HG03097 (cell line): ENCODE measurements around the gene IBTK.
"Not testable (repeated sequence)": the region's sequence is repeated elsewhere in the genome, so short reads cannot be mapped to it uniquely, and the experiment has no call there.

ENCODE experiments used
- ATAC-seq: cut with Tn5 transposase; IDR thresholded peaks from one replicate; pipeline ENCODE4 v1.9.1; 2021; ENCODE audit not compliant: unreplicated experiment, low FRiP score

The IBTK gene

DNA sequence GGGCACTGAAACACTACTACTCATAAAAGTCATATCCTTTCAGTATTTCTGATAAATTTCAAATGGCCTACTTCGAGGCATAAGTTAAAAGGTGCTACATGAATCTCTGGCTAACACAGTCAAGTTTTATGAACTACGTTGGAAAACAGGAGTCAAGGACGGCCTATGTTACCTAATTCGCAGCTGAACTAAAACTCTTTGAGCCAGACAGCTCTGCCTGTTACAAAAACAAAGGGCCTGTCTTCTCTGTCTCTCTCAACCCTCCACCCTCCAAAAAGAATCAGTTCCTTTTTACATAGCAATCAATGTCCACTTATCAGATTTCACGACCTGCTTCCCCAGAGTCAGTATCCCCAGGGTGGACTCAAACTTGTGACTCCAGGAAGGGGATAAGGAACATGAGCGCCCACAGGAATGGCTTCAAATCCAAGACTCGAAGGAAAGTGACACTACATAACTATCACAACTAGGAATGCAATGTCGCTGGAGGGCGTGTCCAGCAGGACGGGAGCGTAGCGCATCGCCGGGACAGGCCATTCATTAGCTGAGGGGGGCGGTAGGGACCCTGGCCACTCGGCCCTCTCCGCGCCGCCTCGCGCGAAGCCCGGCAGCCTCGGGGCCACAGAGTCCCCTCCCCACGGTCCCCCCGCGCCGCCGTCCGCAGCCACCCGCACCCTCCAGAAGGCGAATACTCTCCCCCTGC, 591 bp downstream of the IBTK start:
- peak; percentile 39 for ATAC-seq

DNA sequence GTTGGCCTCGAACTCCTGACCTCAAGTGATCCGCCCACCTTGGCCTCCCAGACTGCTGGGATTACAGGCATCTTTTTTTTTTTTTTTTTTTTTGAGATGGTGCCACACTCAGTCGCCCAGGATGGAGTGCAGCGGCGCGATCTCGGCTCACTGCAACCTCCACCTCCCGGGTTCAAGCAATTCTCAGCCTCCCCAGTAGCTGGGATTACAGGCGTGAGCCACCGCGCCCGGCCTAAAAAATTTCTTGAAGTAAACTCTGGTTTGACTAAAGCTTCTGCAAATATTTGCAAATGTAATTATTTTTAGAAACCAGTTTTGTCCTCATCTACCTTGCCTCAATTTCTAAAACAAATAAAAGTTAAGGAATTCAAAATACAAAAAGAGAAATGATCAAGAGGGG, 1.2 kb downstream of the IBTK start:
- ATAC-seq = no peak

DNA sequence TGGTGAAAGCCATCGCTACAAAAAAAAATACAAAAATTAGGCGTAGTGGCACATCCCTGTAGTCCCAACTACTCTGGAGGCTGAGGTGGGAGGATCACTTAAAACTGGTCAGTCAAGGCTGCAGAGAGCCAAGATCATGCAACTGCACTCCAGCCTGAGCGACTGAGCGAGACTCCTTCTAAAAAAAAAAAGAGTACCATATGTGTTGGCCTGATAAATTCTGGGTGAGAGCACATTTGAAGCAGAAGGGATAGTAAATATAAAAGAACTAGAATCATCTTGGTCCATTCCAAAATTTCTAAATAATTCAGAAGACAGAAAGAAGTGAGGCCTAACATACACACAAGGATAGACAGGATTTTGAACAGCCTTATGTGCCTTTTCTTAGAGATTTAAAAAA, 2.2 kb downstream of the IBTK start:
- ATAC-seq = no peak

DNA sequence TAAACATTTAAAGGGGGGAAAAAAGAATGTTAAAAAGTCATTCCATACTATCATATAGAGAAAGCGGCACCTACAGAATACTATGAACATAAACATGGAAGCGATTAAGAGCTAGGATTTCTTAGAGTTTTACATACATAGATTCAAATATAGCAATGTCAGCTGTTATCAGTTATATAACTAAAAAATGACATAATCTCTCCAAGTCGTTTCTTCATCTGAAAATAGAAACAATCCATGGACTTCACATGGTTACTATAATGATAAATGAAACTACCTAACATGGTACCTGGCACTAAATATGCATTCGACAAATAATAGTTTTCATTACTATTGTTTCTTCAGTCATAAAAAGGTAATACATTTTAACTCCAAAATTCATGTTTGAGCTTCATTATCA, 3.7 kb downstream of the IBTK start:
- ATAC-seq = no peak

DNA sequence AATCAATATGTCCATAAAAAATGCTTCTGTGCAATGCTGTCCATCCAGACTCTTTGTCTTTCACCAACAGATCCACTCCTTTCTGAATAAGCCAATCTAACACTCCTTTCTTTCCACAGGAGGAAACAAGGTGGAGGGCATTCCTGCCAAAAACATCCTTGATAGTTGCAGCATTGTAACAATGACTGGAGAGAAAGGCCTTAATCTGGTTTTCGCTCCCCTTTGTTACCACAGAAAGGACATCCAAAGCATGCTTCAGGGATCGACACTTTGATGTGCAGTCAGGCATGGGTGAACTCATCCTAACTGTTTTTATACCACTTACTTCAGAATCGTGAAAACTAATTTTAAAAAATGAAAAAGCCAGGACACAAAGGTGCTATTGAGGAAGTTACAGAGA, 7.4 kb downstream of the IBTK start:
- ATAC-seq = no peak

DNA sequence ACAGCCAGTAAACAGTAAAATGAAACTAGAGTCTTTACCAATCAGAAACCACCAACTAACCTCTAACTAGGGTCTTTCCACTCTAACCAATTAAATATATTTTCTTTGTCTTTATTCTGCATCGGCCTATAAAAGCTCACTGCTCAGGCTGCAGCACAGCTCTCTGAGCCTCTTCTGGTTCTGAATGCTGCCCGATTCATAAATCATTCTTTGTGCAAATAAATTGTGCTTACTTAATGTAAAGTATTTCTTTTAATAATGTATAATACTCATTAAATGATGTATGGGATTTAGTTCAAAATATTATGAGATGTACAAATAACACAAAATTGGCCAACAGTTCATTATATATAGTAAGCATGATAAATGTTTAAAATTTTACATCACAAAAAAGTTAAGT, 7.9 kb downstream of the IBTK start:
- ATAC-seq = no peak

DNA sequence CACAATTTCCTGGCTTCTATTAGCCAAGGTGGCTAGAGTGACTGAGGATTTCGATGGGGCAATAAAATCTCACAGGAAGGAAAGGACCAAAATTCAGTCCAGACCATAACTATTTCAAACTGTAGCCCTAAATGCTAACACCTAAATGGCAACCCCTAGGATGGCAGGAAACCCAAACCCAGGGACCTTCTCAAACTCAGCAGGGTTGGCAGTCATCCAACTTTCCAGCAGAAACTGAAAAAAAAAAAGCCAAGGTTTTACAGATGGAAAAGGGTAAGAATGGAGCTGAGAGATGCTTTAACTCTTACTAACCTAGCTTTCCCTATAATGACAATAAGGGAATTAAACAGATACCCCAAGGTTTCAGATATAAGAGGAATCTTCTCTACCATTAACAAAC, 10.5 kb downstream of the IBTK start:
- no peak for ATAC-seq

DNA sequence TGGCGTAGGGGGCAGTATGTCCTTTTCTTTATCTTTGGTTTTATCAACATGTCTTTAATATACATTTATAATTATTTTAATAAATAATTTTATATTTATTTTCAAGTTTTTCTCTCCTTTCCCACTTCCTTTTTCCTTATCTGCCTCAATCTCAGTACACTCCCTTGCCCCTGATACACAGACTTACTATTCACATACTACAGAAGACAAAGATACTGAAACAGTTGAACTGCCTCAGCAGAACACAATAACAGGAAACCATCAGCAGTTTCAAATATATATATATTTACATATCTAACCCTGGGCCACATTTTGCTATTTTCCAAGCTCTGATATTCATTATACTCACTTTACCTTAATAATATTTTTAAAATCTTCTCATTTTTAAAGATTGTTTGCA, 19.8 kb downstream of the IBTK start:
- ATAC-seq = peak; percentile 90

DNA sequence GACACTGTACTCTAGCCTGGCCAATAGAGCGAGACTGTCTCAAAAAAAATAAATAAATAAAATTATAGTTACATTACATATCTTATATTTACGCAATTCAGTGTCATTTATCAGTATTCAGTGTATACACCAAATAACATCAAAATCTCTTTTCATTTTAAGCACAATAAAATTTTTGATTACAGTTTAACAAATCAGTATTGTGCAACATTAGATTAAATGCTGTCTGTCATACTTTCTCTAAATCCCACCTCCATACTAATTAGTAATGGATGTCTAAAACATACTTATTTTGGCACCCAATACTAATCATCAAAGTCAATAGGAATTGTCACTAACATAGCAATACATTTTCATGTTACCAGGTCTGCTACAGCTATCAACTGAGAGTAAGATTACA, 27.4 kb downstream of the IBTK start:
- no peak for ATAC-seq

DNA sequence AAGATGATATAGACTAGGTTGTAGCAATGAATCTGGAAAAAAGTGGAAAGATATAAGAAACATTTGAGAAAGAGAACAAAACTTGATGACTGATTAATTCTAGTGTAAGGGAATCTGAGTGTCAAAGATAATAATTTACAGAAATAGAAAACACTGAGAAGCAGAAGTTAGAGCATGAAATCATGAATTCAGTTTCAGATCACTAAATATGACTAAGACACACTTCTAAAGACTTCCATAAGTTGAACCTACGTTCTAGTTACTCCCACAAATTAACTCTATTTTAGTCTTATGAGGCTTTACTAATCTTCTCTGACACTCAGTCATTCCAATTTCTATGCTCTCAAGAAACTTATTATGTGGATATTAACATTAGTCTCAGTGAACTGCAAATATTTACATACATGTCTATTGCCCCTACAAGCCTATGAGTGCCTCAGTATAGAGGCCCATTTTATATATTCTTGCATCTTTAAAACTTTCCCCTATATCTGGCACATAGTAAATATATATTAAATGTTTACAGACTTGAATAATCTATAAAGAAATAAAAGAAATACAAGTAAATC, 30.4 kb downstream of the IBTK start:
- peak; percentile 91 for ATAC-seq

DNA sequence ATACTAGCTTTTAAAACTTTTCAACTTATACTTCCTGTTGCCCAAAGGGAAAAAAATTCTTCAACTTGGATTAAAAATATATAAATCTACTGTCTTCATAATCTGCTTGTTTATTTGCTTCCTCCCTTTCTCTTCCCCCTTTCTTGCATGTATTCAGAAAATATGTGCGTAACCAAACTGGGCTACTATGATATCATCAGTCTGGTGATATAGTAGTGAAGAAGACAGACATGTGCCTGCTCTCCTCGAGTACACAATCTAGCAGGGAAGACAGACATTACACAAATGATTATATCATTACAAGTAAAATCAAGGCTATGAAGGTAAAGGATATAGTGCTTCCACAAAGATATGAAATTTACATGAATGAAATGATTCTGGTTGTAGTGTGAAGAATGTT, 31.0 kb downstream of the IBTK start:
- ATAC-seq = peak; percentile 22

DNA sequence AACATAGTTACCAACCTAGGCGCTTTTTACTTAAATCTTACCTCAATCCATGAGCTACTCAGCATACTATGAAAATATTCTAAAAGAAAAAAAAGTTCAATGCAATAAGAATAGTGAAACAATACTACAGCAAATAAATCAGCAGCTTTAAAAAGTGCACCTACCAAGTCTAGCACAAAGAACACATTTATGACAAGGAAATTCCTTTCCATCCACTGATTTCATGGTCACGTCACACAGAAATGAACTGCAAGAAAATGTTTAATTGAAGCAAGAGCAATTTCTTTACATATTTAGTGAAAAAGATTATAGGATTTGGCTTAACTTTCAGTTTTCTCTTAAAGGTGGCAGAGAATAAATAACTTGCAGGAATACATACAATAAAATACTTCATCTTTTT, 36.2 kb downstream of the IBTK start:
- ATAC-seq = no peak

DNA sequence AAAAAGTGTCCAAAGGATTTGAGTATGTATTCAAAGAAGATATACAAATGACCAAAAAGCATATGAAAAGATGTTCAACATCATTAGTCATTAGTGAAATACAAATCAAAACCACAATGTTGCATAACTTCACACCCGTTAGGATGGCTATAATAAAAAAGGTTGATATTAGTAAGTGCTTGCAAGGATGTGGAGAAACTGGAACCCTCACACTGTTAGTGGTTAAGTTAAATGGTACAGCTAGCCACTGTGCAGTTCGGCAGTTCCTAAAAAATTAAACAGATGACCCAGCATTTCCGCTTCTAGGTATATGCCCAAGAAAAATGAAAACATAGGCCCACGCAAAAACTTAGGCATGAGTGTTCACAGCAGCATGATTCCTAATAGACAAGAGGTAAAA, 38.6 kb downstream of the IBTK start:
- no peak for ATAC-seq

DNA sequence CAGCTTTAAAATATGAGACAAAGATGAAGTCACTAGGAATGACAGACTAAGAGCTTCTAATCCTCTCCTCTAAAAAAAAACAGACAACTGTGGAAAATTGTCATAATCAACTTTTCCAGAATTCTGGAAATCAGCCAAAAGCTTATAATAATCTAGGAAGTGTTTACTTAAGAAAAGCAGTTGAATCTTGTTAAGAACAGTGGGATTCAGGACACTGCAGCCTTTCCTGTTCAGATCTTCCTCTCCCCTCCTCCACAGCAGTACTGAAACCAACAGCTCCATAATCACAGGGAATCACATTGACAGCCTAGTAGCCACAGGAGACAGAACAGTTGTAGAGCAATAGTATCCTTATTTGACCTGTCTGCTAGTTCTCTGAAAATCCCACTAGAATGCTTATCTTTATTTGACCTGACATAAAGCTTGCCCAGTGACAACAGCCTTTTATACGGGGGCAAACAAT, 41.6 kb downstream of the IBTK start:
- no peak for ATAC-seq

DNA sequence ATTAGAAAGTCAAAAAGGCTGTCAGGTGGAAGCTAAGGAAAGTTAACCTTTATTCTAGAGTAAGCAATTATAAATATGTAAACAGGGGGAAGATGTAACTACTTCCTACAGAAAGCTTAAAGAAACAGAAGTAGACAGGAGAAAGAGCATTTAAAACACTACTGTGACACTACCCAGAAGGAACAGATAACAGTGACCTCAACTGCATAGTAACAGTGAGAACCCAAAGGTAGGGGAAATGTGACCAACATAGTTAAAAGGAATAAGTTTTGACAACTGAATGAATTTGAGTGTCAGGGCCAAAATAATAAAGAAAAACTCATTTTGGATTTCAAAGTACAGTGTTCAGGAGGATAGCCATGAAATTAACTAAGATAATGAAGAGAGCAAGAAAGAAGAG, 43.5 kb downstream of the IBTK start:
- ATAC-seq = no peak

DNA sequence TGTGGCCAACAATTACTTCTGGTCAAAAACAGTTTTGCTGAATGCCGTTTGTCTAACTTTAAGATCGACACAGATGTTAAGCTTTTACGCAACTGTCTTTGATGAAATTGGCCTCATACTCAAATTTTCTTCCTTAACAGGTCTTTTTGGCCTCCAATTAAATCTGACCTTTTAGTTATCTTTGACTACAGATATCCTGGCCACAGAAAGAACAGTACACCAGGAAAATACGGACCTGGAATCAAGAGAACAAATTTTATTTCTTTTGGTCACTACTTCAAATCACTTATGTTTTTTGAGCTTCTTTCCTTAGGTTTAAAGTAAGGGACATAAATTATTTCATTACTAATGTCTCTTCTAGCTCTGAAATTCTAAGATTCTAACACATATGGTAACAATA, 49.8 kb downstream of the IBTK start:
- no peak for ATAC-seq

DNA sequence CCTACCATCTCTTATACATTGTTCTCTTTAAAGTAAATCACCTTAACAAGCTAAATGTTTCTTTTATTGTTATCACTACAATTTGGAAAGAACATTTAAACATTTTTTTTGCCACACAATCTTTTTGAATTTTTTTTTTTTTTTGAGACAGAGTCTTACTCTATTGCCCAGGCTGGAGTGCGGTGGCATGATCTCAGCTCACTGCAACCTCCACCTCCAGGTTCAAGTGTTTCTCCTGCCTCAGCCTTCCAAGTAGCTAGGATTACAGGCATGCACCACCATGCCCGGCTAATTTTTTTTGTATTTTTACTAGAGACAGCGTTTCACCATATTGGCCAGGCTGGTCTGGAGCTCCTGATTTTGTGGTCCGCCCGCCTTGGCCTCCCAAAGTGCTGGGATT, 50.3 kb downstream of the IBTK start:
- ATAC-seq = not testable (repeated sequence)

DNA sequence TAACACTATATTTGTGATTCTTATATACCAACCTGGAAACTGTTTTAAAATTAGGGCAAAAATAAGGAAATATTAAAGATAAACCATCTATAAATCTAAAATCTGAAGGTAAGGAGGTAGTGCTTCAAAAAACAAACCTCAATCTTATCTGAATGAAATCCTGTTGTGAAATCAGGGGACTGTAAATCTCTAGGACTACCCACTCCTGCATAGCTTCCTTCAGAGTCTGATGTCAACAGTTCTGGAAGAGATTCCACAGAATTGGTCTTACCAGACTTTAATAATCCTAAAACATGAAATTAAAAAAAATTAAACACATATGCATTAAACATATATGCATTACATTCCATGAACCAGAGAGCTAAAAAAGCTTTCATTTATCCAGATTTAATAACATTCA, 51.4 kb downstream of the IBTK start:
- ATAC-seq = no peak

DNA sequence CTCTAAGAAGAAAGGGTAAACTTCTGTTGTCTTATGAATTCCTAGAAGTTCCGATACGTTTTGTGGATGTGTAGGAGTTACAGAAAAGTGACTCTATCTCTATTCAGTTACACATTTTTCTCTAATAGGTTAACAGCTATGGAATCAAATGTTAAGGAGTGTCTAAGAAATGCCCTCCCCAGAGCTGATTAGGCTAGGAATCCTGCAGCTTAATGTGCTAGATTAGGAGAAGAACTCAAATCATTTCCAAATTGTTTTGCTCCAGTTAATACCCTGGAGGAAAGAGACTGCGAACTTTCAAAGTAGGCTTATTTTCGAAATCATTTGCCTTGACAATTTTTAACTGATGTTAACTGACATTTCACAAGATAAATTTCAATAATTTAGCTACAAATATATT, 51.9 kb downstream of the IBTK start:
- no peak for ATAC-seq

DNA sequence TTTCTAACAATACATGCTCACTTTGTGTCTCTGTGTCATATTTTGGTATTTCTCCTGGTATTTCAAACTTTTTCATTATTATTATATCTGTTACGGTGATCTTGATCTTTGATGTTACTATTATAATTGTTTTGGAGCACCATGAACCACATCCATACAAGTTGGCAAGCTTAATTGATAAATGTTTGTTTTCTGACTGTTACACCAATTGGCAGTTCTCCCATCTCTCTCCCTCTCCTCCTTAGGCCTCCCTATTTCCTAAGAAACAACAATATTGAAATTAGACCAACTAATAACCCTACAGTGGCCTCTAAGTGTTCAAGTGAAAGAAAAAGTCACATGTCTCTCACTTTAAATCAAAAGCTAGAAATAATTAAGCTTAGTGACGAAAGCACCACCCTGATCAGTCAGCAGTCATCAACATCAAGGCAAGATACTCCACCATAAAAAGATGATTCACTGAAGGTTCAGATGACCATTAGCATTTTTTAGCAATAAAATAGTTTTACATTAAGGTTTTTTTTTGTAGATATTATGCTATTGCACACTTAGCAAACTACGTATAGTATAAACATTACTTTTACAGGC, 61.5 kb downstream of the IBTK start:
- no peak for ATAC-seq

DNA sequence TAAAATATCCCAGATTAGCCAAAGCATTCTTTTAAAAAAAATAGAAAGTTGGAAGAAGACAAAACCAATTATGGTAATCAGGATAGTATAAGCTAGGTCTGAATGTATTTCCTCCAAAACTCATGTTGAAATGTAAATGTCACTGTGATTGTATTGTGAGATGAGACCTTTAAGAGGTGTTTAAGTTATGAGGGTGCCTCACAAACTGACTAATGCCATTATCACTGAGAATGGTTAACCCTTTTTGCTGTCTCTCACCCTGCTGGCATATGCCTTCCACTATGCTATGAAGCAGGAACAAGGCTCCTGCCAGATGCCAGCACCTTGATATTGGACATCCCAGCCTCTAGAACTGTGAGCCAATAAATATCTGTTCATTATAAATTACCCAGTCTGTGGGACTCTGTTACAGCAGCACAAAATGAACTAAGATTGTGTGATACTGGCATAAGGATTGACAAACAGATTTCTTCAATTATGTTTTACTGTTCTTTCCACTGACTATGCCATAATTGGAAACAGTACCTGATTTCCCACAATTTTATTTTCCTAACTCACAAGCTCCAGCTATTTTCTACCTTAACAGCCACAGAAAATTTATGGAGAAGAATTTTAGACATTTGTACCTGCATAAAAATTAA, 63.8 kb downstream of the IBTK start:
- no peak for ATAC-seq

DNA sequence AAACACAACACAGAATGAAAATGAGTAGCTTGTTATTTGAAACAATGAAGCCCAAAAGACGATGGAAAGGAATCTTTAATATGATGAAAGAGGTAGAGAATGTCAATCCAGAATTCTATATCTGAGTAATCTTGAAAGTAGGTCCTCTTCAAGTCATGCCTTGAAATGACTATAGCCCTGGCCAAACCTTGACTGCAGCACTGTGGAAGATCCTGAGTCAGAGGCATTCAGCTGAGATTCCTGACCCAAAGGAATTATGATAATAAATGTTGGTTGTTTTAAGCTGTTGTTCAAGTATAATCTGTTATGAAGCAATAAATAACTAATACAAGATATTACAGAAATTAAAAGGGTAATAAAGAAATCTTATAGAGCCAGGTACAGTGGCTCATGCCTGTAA, 64.8 kb downstream of the IBTK start:
- no peak for ATAC-seq
